ENCODE results near the gene CYP2D6. TPM values are rescaled to one million over a fixed set of nuclear protein-coding genes. Genes with fewer than 3 reads are reported as not detected.
"Not testable (repeated sequence)": the region's sequence is repeated elsewhere in the genome, so short reads cannot be mapped to it uniquely, and the experiment has no call there.

The CYP2D6 gene
- total and polyA plus RNA-seq, 8 donors: 0.96 to 6.8 (median 4.5) TPM

- DNase-seq (peak in 1 of 4 donors; percentile 50), ATAC-seq (no peak)
- no peaks in the 10 kb centered on the region for H3K9me3 ChIP-seq
- peaks cover 0 to 2% of the 10 kb centered on the region in 2 donors for H3K27me3 ChIP-seq
- H3K4me1 ChIP-seq: no peaks in the 10 kb centered on the region
- intact Hi-C loops (cut with DNase I): no loop called here
- TF ChIP-seq CTCF (IDR thresholded peaks at IDR 0.05): no peak
- H3K36me3 ChIP-seq: peaks cover 0 to 3% of the 10 kb centered on the region in 2 donors
- H3K4me3 ChIP-seq: no peak overlapping the region
- H3K27ac ChIP-seq: no peak overlapping the region
Observed at GRCh38 chr22:42134100-42135020, 3.8 kb upstream of the CYP2D6 start.

- no peaks in the 10 kb centered on the region for H3K4me1 ChIP-seq
- no peak for ATAC-seq
- no peaks in the 10 kb centered on the region for H3K36me3 ChIP-seq
- H3K9me3 ChIP-seq: no peaks in the 10 kb centered on the region
- no peak overlapping the region for H3K4me3 ChIP-seq
- DNase-seq: peak in 1 of 4 donors; percentile 57
- H3K27ac ChIP-seq: no peak overlapping the region
- H3K27me3 ChIP-seq: peaks cover 0 to 4% of the 10 kb centered on the region in 2 donors
- TF ChIP-seq CTCF (IDR thresholded peaks at IDR 0.05): no peak
- intact Hi-C loops (cut with DNase I): no loop called here
Observed at GRCh38 chr22:42132457-42132856, 1.8 kb upstream of the CYP2D6 start.

- Histone ChIP-seq H3K27me3 (peaks cover 0 to 4% of the 10 kb centered on the region in 2 donors), H3K9me3 (no peaks in the 10 kb centered on the region), H3K27ac (no peak overlapping the region), H3K4me1 (no peaks in the 10 kb centered on the region), H3K36me3 (no peaks in the 10 kb centered on the region), H3K4me3 (no peak overlapping the region)
- no peak for TF ChIP-seq CTCF (IDR thresholded peaks at IDR 0.05)
- intact Hi-C loops (cut with DNase I): no loop called here
- ATAC-seq (no peak), DNase-seq (peak in 1 of 4 donors; percentile 65)
Observed at GRCh38 chr22:42131562-42131961, 952 bp upstream of the CYP2D6 start.

- ATAC-seq; H3K4me3 ChIP-seq; H3K36me3 ChIP-seq; DNase-seq; H3K27ac ChIP-seq; intact Hi-C loops (cut with DNase I); H3K27me3 ChIP-seq; H3K4me1 ChIP-seq; H3K9me3 ChIP-seq: not testable (repeated sequence)
Observed at GRCh38 chr22:42130182-42130581, 428 bp downstream of the CYP2D6 start.

GRCh38 chr22:42128776-42129694, 1.6 kb downstream of the CYP2D6 start:
- H3K4me3 ChIP-seq; H3K9me3 ChIP-seq; H3K36me3 ChIP-seq; H3K27ac ChIP-seq; H3K27me3 ChIP-seq; H3K4me1 ChIP-seq; intact Hi-C loops (cut with DNase I): not testable (repeated sequence)
- ATAC-seq (peak; percentile 47), DNase-seq (peak in 2 of 4 donors; percentile 29 to 79)

- DNase-seq: peak in 1 of 4 donors; percentile 24
- intact Hi-C loops (cut with DNase I); H3K9me3 ChIP-seq; H3K27me3 ChIP-seq; H3K4me3 ChIP-seq; ATAC-seq; H3K27ac ChIP-seq; H3K36me3 ChIP-seq; H3K4me1 ChIP-seq: not testable (repeated sequence)
Observed at GRCh38 chr22:42128007-42128406, 2.6 kb downstream of the CYP2D6 start.
